GM12873 (cell line): ENCODE measurements around the gene SBF2.

Source experiments
- TF ChIP-seq, protein P1 (sequence below): IDR thresholded peaks from 2 replicates; pipeline ENCODE4 v1.5.1; 2012; ENCODE audit warnings: low read depth, mild to moderate bottlenecking, moderate library complexity, low read length, control low read depth; ENCODE audit not compliant: insufficient read depth; ENCODE audit errors: missing control alignments

SBF2 gene

GRCh38 chr11:10317151-10317755 lies 23.2 kb upstream of the SBF2 start:
- TF ChIP-seq, protein P1, sequence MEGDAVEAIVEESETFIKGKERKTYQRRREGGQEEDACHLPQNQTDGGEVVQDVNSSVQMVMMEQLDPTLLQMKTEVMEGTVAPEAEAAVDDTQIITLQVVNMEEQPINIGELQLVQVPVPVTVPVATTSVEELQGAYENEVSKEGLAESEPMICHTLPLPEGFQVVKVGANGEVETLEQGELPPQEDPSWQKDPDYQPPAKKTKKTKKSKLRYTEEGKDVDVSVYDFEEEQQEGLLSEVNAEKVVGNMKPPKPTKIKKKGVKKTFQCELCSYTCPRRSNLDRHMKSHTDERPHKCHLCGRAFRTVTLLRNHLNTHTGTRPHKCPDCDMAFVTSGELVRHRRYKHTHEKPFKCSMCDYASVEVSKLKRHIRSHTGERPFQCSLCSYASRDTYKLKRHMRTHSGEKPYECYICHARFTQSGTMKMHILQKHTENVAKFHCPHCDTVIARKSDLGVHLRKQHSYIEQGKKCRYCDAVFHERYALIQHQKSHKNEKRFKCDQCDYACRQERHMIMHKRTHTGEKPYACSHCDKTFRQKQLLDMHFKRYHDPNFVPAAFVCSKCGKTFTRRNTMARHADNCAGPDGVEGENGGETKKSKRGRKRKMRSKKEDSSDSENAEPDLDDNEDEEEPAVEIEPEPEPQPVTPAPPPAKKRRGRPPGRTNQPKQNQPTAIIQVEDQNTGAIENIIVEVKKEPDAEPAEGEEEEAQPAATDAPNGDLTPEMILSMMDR = no peak

- TF ChIP-seq, protein P1 = no peak
Observed at GRCh38 chr11:10315083-10315482, 21.1 kb upstream of the SBF2 start.

DNA sequence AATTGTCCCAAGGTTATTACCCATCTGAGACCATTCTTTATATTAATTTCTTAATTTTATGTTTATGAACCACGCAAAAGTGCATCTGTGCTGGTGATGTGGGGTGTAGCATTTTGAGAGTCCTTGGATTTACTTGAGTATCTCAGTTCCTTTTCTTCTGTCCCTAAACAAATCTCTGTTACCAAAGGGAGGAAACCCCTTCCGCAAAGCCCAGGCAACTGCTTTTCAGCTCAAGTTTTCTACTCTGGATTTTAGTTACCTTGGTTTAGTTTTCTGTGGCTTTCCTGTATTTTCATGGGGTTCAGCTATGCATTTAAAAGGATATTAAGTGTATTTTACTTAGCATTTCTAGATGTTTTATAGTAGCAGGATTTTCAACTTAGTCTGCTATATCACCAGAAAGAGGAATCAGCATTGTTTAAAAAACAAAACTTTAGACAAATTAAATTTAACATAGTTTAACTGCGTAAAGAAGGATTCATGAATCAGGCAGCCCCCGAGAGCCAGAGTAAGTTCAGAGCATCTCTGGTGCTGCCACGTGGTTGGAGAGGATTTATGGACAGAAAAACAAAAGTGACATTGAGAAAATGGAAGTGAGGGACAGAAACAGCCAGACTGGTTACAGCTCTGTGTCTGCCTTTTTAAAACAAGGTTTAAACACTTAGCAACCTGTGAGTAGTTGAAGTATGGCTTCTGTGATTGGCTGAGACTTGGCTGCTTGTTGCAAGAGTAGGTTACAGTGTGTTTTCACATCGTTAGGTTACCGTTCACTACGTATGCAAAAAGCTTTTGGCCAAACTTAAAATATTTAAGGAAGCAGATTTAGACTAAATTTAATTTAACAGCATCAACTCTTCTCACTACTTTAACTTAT lies 20.4 kb upstream of the SBF2 start:
- TF ChIP-seq, protein P1 = no peak

DNA sequence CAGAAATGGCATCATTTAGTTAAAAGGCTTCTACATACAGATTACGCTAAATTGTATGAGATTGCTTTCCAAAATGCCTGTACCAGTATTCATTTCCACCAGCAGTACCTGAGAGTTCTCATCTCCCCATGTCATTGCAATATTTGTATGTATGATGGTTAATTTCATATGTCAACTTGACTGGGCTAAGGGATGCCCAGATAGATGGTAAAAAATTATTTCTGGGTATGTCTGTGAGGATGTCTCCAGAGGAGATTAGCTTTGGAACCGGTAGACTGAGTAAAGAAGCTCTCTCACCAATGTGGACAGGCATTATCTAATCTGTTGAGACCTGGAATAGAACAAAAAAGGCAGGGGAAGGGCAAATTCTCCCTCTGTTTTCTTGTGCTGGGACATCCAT lies 17.8 kb upstream of the SBF2 start:
- TF ChIP-seq, protein P1 = no peak

DNA sequence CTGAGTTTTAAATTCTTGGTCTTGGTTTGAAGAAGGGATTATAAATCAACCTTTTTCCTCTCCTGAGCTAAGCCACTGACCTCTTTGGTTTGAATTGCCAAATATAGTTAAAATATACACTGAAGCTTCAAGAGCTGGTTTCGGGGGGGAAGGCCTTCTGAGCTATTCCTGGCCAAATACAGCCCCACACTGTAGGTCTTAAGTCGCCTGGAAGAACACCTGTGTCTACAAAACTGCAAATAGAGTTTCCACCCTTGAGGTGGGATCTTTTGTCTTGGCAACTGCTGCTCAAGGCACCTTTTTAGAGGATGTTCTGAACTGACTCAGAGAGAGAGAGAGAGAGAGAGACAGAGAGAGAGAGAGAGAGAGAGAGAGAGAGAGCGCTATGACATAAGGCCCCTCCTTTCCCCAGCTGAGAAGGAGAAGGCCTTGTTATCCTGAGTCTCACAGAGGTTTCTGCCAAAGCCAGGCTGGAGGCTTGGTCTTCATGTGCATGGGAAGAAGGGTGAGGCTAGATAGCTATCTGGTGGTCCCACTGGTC lies 16.4 kb upstream of the SBF2 start:
- TF ChIP-seq, protein P1 = no peak

- TF ChIP-seq, protein P1 = no peak
Observed at GRCh38 chr11:10309163-10310093, 15.4 kb upstream of the SBF2 start.
